Measurements from ENCODE around the gene FER. TPM values are rescaled to one million over a fixed set of nuclear protein-coding genes. Genes with fewer than 3 reads are reported as not detected.
"Not testable (repeated sequence)": the region's sequence is repeated elsewhere in the genome, so short reads cannot be mapped to it uniquely, and the experiment has no call there.

Gene FER
- total and polyA plus RNA-seq, 2 of the 8 experiments (the other 6 are each of a cell fraction or from before 2014, with no cell fraction given) = 1.3 to 15.8 TPM

- H2BK120ac ChIP-seq (replicated peaks; ENCODE audit: low read depth, low read length); H2BK20ac ChIP-seq (ENCODE audit: low read length); H3K9me3 ChIP-seq (ENCODE audit: insufficient read depth in 2 of 2, low read depth in 1 of 2, low read length in 1 of 2); H4K5ac ChIP-seq (ENCODE audit: insufficient read length, low read depth, low read length); H3K4me2 ChIP-seq (ENCODE audit: insufficient read depth in 1 of 2, low read depth in 2 of 2, low read length in 2 of 2); DNase-seq (ENCODE audit: low read depth in 1 of 2, low spot score in 2 of 2); CTCF ChIA-PET (ENCODE audit: partially characterized antibody); H3K36me3 ChIP-seq (ENCODE audit: control insufficient read depth in 2 of 4, insufficient read depth in 4 of 4, low read length in 3 of 4); H3K27ac ChIP-seq (ENCODE audit: low read depth, low read length); H4K20me1 ChIP-seq (replicated peaks in 1 of 2; ENCODE audit: control insufficient read depth in 1 of 2, insufficient read depth in 2 of 2, low read length in 2 of 2); H2BK12ac ChIP-seq (ENCODE audit: low read depth, low read length); H3K23ac ChIP-seq (ENCODE audit: insufficient read length); H3K4me1 ChIP-seq (replicated peaks in 1 of 4; ENCODE audit: control insufficient read depth in 3 of 4, insufficient read depth in 4 of 4, low read length in 3 of 4); H3K14ac ChIP-seq (ENCODE audit: insufficient read length); H4K91ac ChIP-seq (replicated peaks; ENCODE audit: insufficient read length, low read length); H3K56ac ChIP-seq (replicated peaks; ENCODE audit: insufficient read length, low read depth, low read length); H3K18ac ChIP-seq (ENCODE audit: extremely low read depth, low read length); H2AK5ac ChIP-seq (ENCODE audit: low read depth, low read length); H3K27me3 ChIP-seq (replicated peaks in 1 of 4; ENCODE audit: control insufficient read depth in 3 of 4, extremely low read depth in 1 of 4, insufficient read depth in 3 of 4, low read length in 3 of 4); H3K9ac ChIP-seq (replicated peaks in 1 of 4; ENCODE audit: extremely low read depth in 1 of 4, low read depth in 3 of 4, low read length in 3 of 4); FAIRE-seq; H3K79me2 ChIP-seq (ENCODE audit: control insufficient read depth in 1 of 2, insufficient read depth in 2 of 2, low read length in 2 of 2); H3K79me1 ChIP-seq (ENCODE audit: low read depth, low read length); H4K8ac ChIP-seq (ENCODE audit: extremely low read depth, insufficient read depth, low read length); H3K23me2 ChIP-seq (ENCODE audit: low read depth, low read length); POLR2A ChIA-PET (ENCODE audit: partially characterized antibody); H2BK5ac ChIP-seq (ENCODE audit: low read depth, low read length); H2BK15ac ChIP-seq (ENCODE audit: low read length); H2AFZ ChIP-seq (ENCODE audit: low read length); H3K4ac ChIP-seq (replicated peaks; ENCODE audit: insufficient read length, low read depth, low read length); H3K4me3 ChIP-seq (ENCODE audit: extremely low read depth in 1 of 4, insufficient read depth in 2 of 4, low read depth in 3 of 4, low read length in 4 of 4): not testable (repeated sequence)
- 84% methylated on average over 2 of the region's 2 CpGs; no CpG with 5 or more reads in 1 of the 2 experiments for WGBS, 2 experiments (ENCODE audit: extremely low coverage in 1 of 2, insufficient coverage in 1 of 2, insufficient read length in 1 of 2, insufficient replicate concordance in 2 of 2, low coverage in 1 of 2, low lambda C conversion rate in 2 of 2, missing lambda C conversion rate in 1 of 2)
Measured at GRCh38 chr5:108774079-108774478, 26.4 kb downstream of the FER start.

- DNase-seq (ENCODE audit: low read depth in 1 of 2, low spot score in 2 of 2); FAIRE-seq; H3K23me2 ChIP-seq (ENCODE audit: low read depth, low read length); H2AFZ ChIP-seq (ENCODE audit: low read length); H3K79me1 ChIP-seq (ENCODE audit: low read depth, low read length); H3K4me3 ChIP-seq (ENCODE audit: extremely low read depth in 1 of 4, insufficient read depth in 2 of 4, low read depth in 3 of 4, low read length in 4 of 4); H2BK20ac ChIP-seq (ENCODE audit: low read length); H2BK15ac ChIP-seq (ENCODE audit: low read length); H4K20me1 ChIP-seq (replicated peaks in 1 of 2; ENCODE audit: control insufficient read depth in 1 of 2, insufficient read depth in 2 of 2, low read length in 2 of 2); H4K8ac ChIP-seq (ENCODE audit: extremely low read depth, insufficient read depth, low read length); CTCF ChIA-PET (ENCODE audit: partially characterized antibody); H3K36me3 ChIP-seq (ENCODE audit: control insufficient read depth in 2 of 4, insufficient read depth in 4 of 4, low read length in 3 of 4); H3K9ac ChIP-seq (replicated peaks in 1 of 4; ENCODE audit: extremely low read depth in 1 of 4, low read depth in 3 of 4, low read length in 3 of 4); H2BK120ac ChIP-seq (replicated peaks; ENCODE audit: low read depth, low read length); H4K5ac ChIP-seq (ENCODE audit: insufficient read length, low read depth, low read length); H2BK12ac ChIP-seq (ENCODE audit: low read depth, low read length); H2BK5ac ChIP-seq (ENCODE audit: low read depth, low read length); H4K91ac ChIP-seq (replicated peaks; ENCODE audit: insufficient read length, low read length); H3K27me3 ChIP-seq (replicated peaks in 1 of 4; ENCODE audit: control insufficient read depth in 3 of 4, extremely low read depth in 1 of 4, insufficient read depth in 3 of 4, low read length in 3 of 4); H3K27ac ChIP-seq (ENCODE audit: low read depth, low read length); H3K4me2 ChIP-seq (ENCODE audit: insufficient read depth in 1 of 2, low read depth in 2 of 2, low read length in 2 of 2); H3K56ac ChIP-seq (replicated peaks; ENCODE audit: insufficient read length, low read depth, low read length); H2AK5ac ChIP-seq (ENCODE audit: low read depth, low read length); H3K4ac ChIP-seq (replicated peaks; ENCODE audit: insufficient read length, low read depth, low read length); H3K4me1 ChIP-seq (replicated peaks in 1 of 4; ENCODE audit: control insufficient read depth in 3 of 4, insufficient read depth in 4 of 4, low read length in 3 of 4); POLR2A ChIA-PET (ENCODE audit: partially characterized antibody); H3K23ac ChIP-seq (ENCODE audit: insufficient read length); H3K79me2 ChIP-seq (ENCODE audit: control insufficient read depth in 1 of 2, insufficient read depth in 2 of 2, low read length in 2 of 2); H3K14ac ChIP-seq (ENCODE audit: insufficient read length); H3K9me3 ChIP-seq (ENCODE audit: insufficient read depth in 2 of 2, low read depth in 1 of 2, low read length in 1 of 2); H3K18ac ChIP-seq (ENCODE audit: extremely low read depth, low read length): not testable (repeated sequence)
- WGBS, 2 experiments (ENCODE audit: extremely low coverage in 1 of 2, insufficient coverage in 1 of 2, insufficient read length in 1 of 2, insufficient replicate concordance in 2 of 2, low coverage in 1 of 2, low lambda C conversion rate in 2 of 2, missing lambda C conversion rate in 1 of 2) = 97% methylated on average over 3 of the region's 3 CpGs; no CpG with 5 or more reads in 1 of the 2 experiments
Measured at GRCh38 chr5:108777582-108777981, 29.9 kb downstream of the FER start.
